GM23338 (cell line): ENCODE measurements around the gene TMEM62. TPM values are rescaled to one million over a fixed set of nuclear protein-coding genes. Genes with fewer than 3 reads are reported as not detected.
"Not testable (repeated sequence)": the region's sequence is repeated elsewhere in the genome, so short reads cannot be mapped to it uniquely, and the experiment has no call there.

Experiments used
- ATAC-seq: fragments of 200-7000 bp; cut with Tn5 transposase; 3 replicates; pipeline ENCODE4 v1.9.1; 2020
- DNase-seq: peaks from one replicate; pipeline ENCODE4 v3.0.0-alpha.2; 2015; ENCODE audit warnings: low spot score
- H2AFZ ChIP-seq: fragments of 200-600 bp; sonication (generic); 2 replicates; pipeline ENCODE4 v1.8.0; 2016; ENCODE audit warnings: antibody characterized with exemption, mild to moderate bottlenecking, moderate library complexity
- H3F3A ChIP-seq: fragments of 200-600 bp; sonication (generic); replicated peaks from 2 replicates; pipeline ENCODE4 v1.8.0; 2017; ENCODE audit warnings: antibody characterized with exemption, mixed run types, low read depth
- H3K27ac ChIP-seq: fragments of 200-600 bp; sonication (generic); 2 replicates; pipeline ENCODE4 v1.6.1; 2016; ENCODE audit warnings: low read depth
- H3K27me3 ChIP-seq: fragments of 200-600 bp; sonication (generic); 2 replicates; pipeline ENCODE4 v1.8.0; 2016; ENCODE audit warnings: mild to moderate bottlenecking, mixed run types, moderate library complexity; ENCODE audit not compliant: insufficient read depth
- H3K36me3 ChIP-seq: fragments of 200-600 bp; sonication (generic); 2 replicates; pipeline ENCODE4 v1.8.0; 2016; ENCODE audit warnings: mild to moderate bottlenecking; ENCODE audit not compliant: insufficient read depth
- H3K4me1 ChIP-seq: fragments of 200-600 bp; sonication (generic); 2 replicates; pipeline ENCODE4 v1.8.0; 2016; ENCODE audit warnings: mild to moderate bottlenecking, moderate library complexity; ENCODE audit not compliant: insufficient read depth
- H3K4me2 ChIP-seq: fragments of 200-600 bp; sonication (generic); 2 replicates; pipeline ENCODE4 v1.7.1; 2017; ENCODE audit warnings: mixed run types
- H3K4me3 ChIP-seq: fragments of 200-600 bp; sonication (generic); 2 replicates; pipeline ENCODE4 v1.6.1; 2016; ENCODE audit warnings: mixed run types
- H3K79me2 ChIP-seq: fragments of 200-600 bp; sonication (generic); replicated peaks from 2 replicates; pipeline ENCODE4 v1.8.0; 2017; ENCODE audit warnings: mild to moderate bottlenecking; ENCODE audit not compliant: insufficient read depth
- H3K9me2 ChIP-seq: fragments of 200-600 bp; sonication (generic); 2 replicates; pipeline ENCODE4 v1.8.0; 2017; ENCODE audit not compliant: insufficient read depth
- H4K20me1 ChIP-seq: fragments of 200-600 bp; sonication (generic); replicated peaks from 2 replicates; pipeline ENCODE4 v1.8.0; 2017; ENCODE audit warnings: mild to moderate bottlenecking; ENCODE audit not compliant: insufficient read depth
- H3K27ac Mint-ChIP-seq: 2 replicates; pipeline ENCODE4 v1.8.0; 2020; ENCODE audit warnings: inconsistent platforms, mild to moderate bottlenecking, moderate library complexity, mixed read lengths
- H3K27me3 Mint-ChIP-seq: 3 replicates; pipeline ENCODE4 v1.8.0; 2022; ENCODE audit warnings: low read depth, mild to moderate bottlenecking, moderate library complexity, mixed read lengths, inconsistent platforms; ENCODE audit not compliant: insufficient read depth, poor library complexity
- H3K36me3 Mint-ChIP-seq: 3 replicates; pipeline ENCODE4 v1.8.0; 2021; ENCODE audit warnings: low read depth, mild to moderate bottlenecking, inconsistent platforms, moderate library complexity, mixed read lengths
- H3K4me1 Mint-ChIP-seq: 3 replicates; pipeline ENCODE4 v1.8.0; 2020; ENCODE audit warnings: mild to moderate bottlenecking, inconsistent platforms, mixed read lengths
- H3K4me3 Mint-ChIP-seq: 3 replicates; pipeline ENCODE4 v1.8.0; 2021; ENCODE audit warnings: moderate library complexity, mild to moderate bottlenecking, inconsistent platforms, mixed read lengths
- H3K9me3 Mint-ChIP-seq: 3 replicates; pipeline ENCODE4 v1.8.0; 2020; ENCODE audit warnings: moderate library complexity, mild to moderate bottlenecking, inconsistent platforms, mixed read lengths
- CREB1 ChIP-seq: fragments of 250-450 bp; sonication (Bioruptor Pico); IDR thresholded peaks from 2 replicates; pipeline ENCODE4 v1.5.0; 2020; ENCODE audit warnings: low read depth, mild to moderate bottlenecking, moderate library complexity
- JUNB ChIP-seq: IDR thresholded peaks from one replicate; pipeline ENCODE4 v1.6.1; 2016; ENCODE audit warnings: antibody characterized with exemption; ENCODE audit not compliant: unreplicated experiment
- POLR2AphosphoS5 ChIP-seq: IDR thresholded peaks from 2 replicates; pipeline ENCODE4 v1.6.1; 2016; ENCODE audit warnings: antibody characterized with exemption, low read depth
- STAT1 ChIP-seq: IDR thresholded peaks from one replicate; pipeline ENCODE4 v1.6.1; 2016; ENCODE audit warnings: antibody characterized with exemption; ENCODE audit not compliant: unreplicated experiment
- ZNF114 ChIP-seq: fragments of 250-450 bp; sonication (Bioruptor Pico); IDR thresholded peaks from 2 replicates; pipeline ENCODE4 v1.5.0; 2020; ENCODE audit warnings: mild to moderate bottlenecking, moderate library complexity
- ZNF331 ChIP-seq: fragments of 250-450 bp; sonication (Bioruptor Pico); IDR thresholded peaks from 2 replicates; pipeline ENCODE4 v1.5.0; 2020; ENCODE audit warnings: low read depth, mild to moderate bottlenecking, moderate library complexity
- polyA plus RNA-seq: library from polyadenylated mRNA; unstranded; fragments of >200 nt; fragmentation: Nextera tagmentation; extraction: Ambion mirVana; gene quantifications from 2 replicates; pipeline ENCODE4 v1.2.1, GENCODE V29; 2016
- total RNA-seq: library from RNA; depleted of rRNA; stranded (reverse); fragments of >200 nt; shearing (Covaris generic); gene quantifications from 2 replicates; pipeline ENCODE4 v1.2.3, GENCODE V29; 2014
- TF ChIP-seq, protein P1 (sequence below): fragments of 250-450 bp; sonication (Bioruptor Pico); IDR thresholded peaks from 2 replicates; pipeline ENCODE4 v1.5.0; 2020; ENCODE audit warnings: mild to moderate bottlenecking, moderate library complexity
- TF ChIP-seq, protein P2 (sequence below): IDR thresholded peaks from 2 replicates; pipeline ENCODE4 v1.6.1; 2016; ENCODE audit warnings: antibody characterized with exemption

Gene TMEM62
- total and polyA plus RNA-seq, 2 experiments from 2014 or later = 3.4 to 14.3 TPM

DNA sequence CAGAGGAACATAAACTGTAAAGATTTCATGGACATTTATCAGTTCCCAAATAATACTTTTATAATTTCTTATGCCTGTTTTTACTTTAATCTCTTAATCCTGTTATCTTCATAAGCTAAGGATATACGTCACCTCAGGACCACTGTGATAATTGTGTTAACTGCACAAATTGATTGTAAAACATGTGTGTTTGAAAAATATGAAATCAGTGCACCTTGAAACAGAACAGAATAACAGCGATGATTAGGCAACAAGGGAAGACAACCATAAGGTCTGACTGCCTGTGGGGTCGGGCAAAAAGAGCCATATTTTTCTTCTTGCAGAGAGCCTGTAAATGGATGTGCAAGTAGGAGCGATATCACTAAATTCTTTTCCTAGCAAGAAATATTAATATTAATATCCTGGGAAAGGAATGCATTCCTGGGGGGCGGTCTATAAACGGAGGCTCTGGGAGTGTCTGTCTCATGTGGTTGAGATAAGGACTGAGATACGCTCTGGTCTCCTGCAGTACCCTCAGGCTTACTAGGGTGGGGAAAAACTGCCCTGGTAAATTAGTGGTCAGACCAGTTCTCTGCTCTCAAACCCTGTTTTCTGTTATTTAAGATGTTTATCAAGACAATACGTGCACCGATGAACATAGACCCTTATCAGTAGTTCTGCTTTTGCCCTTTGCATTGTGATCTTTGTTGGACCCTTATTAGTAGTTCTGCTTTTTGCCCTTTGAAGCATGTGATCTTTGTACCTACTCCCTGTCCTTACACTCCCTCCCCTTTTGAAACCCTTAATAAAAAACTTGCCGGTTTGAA, 5.0 kb upstream of the TMEM62 start:
- peaks cover 21% of the 10 kb centered on the region for H3K27me3 ChIP-seq
- not testable (repeated sequence) for H3K36me3 ChIP-seq, H4K20me1 ChIP-seq, ATAC-seq, H3K4me3 Mint-ChIP-seq, DNase-seq, H3K4me1 ChIP-seq, H3K9me2 ChIP-seq, H3F3A ChIP-seq, H3K27ac Mint-ChIP-seq, H2AFZ ChIP-seq, H3K4me3 ChIP-seq, H3K9me3 Mint-ChIP-seq, H3K79me2 ChIP-seq, H3K4me2 ChIP-seq, H3K27ac ChIP-seq, H3K36me3 Mint-ChIP-seq, H3K4me1 Mint-ChIP-seq
- peaks cover 14% of the 10 kb centered on the region for H3K27me3 Mint-ChIP-seq

DNA sequence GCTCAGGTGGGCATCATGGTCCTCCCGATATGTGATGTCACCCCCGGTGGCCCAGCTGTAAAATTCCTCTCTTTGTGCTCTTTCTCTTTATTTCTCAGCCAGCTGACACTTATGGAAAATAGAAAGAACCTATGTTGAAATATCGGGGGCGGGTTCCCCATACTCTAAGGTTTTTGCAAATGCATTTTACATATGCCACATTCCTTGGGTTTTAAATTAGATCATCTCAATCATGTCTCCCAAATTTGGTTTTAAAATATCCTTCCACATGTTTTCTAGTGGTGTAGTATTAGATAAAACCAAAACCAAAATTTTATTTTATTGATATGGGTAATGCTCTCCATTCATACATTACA, 4.4 kb upstream of the TMEM62 start:
- Mint-ChIP-seq H3K4me1 (peaks cover 4% of the 10 kb centered on the region; the same call in 2 of the 3 replicates), H3K36me3 (no peaks in the 10 kb centered on the region), H3K4me3 (no peak overlapping the region), H3K27me3 (peaks cover 16% of the 10 kb centered on the region), H3K27ac (no peak overlapping the region), H3K9me3 (peaks cover 9% of the 10 kb centered on the region; the same call in 2 of the 3 replicates)
- Histone ChIP-seq H3K27ac (no peak overlapping the region), H3K79me2 (no peaks in the 10 kb centered on the region), H3K27me3 (peaks cover 20% of the 10 kb centered on the region), H3K4me3 (no peak overlapping the region), H3K4me1 (no peaks in the 10 kb centered on the region), H3F3A (peaks cover 2% of the 10 kb centered on the region; the same call in 1 of the 2 replicates), H3K9me2 (peaks cover 5% of the 10 kb centered on the region; the same call in 1 of the 2 replicates), H3K4me2 (no peak overlapping the region), H2AFZ (no peak overlapping the region), H4K20me1 (no peaks in the 10 kb centered on the region), H3K36me3 (no peaks in the 10 kb centered on the region)
- DNase-seq (no peak), ATAC-seq (no peak)
- TF ChIP-seq POLR2AphosphoS5 (no peak), ZNF331 (CRISPR knock-in tag) (no peak)

DNA sequence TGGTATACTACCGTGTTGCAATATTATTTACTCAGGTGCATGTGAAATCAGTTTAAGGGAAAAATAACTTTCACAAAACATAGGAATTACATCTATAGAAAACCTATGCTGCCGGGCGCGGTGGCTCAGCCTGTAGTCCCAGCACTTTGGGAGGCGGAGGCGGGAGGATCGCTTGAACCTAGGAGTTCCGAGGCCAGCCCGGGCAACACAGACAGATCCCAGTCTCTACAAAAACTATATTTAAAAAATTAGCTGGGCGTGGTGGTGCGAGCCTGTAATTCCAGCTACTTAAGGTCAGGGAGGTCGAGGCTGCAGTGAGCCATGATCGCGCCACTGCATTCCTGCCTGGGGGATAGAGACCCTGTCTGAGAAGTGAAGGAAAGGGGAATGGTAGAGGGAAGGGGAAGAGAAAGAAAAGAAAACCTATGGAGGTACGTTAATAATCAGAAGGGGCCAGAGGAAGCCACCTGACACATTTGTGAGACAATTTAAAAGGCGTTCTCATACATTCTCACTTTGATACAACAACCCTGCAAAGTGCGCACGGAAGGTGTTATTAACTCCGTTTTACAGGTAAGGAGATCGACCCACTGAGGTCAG, 456 bp upstream of the TMEM62 start:
- DNase-seq (no peak), ATAC-seq (peak; percentile 15)
- peaks cover 9% of the 10 kb centered on the region; the same call in 2 of the 3 replicates for H3K9me3 Mint-ChIP-seq
- Histone ChIP-seq H2AFZ (peak overlapping the region; percentile 99), H4K20me1 (no peaks in the 10 kb centered on the region; the same call in 1 of the 2 replicates), H3K4me2 (peak overlapping the region; percentile 95), H3K4me3 (peak overlapping the region; percentile 62), H3K9me2 (peaks cover 5% of the 10 kb centered on the region; the same call in 1 of the 2 replicates), H3F3A (peaks cover 6% of the 10 kb centered on the region; the same call in 1 of the 2 replicates), H3K4me1 (peaks cover 12% of the 10 kb centered on the region; the same call in 1 of the 2 replicates), H3K27me3 (peaks cover 33% of the 10 kb centered on the region), H3K36me3 (no peaks in the 10 kb centered on the region), H3K79me2 (no peaks in the 10 kb centered on the region), H3K27ac (no peak overlapping the region)
- H3K4me1 Mint-ChIP-seq = peaks cover 15% of the 10 kb centered on the region; the same call in 2 of the 3 replicates
- TF ChIP-seq STAT1 = no peak
- TF ChIP-seq CREB1 (CRISPR knock-in tag) = no peak
- TF ChIP-seq, protein P1, sequence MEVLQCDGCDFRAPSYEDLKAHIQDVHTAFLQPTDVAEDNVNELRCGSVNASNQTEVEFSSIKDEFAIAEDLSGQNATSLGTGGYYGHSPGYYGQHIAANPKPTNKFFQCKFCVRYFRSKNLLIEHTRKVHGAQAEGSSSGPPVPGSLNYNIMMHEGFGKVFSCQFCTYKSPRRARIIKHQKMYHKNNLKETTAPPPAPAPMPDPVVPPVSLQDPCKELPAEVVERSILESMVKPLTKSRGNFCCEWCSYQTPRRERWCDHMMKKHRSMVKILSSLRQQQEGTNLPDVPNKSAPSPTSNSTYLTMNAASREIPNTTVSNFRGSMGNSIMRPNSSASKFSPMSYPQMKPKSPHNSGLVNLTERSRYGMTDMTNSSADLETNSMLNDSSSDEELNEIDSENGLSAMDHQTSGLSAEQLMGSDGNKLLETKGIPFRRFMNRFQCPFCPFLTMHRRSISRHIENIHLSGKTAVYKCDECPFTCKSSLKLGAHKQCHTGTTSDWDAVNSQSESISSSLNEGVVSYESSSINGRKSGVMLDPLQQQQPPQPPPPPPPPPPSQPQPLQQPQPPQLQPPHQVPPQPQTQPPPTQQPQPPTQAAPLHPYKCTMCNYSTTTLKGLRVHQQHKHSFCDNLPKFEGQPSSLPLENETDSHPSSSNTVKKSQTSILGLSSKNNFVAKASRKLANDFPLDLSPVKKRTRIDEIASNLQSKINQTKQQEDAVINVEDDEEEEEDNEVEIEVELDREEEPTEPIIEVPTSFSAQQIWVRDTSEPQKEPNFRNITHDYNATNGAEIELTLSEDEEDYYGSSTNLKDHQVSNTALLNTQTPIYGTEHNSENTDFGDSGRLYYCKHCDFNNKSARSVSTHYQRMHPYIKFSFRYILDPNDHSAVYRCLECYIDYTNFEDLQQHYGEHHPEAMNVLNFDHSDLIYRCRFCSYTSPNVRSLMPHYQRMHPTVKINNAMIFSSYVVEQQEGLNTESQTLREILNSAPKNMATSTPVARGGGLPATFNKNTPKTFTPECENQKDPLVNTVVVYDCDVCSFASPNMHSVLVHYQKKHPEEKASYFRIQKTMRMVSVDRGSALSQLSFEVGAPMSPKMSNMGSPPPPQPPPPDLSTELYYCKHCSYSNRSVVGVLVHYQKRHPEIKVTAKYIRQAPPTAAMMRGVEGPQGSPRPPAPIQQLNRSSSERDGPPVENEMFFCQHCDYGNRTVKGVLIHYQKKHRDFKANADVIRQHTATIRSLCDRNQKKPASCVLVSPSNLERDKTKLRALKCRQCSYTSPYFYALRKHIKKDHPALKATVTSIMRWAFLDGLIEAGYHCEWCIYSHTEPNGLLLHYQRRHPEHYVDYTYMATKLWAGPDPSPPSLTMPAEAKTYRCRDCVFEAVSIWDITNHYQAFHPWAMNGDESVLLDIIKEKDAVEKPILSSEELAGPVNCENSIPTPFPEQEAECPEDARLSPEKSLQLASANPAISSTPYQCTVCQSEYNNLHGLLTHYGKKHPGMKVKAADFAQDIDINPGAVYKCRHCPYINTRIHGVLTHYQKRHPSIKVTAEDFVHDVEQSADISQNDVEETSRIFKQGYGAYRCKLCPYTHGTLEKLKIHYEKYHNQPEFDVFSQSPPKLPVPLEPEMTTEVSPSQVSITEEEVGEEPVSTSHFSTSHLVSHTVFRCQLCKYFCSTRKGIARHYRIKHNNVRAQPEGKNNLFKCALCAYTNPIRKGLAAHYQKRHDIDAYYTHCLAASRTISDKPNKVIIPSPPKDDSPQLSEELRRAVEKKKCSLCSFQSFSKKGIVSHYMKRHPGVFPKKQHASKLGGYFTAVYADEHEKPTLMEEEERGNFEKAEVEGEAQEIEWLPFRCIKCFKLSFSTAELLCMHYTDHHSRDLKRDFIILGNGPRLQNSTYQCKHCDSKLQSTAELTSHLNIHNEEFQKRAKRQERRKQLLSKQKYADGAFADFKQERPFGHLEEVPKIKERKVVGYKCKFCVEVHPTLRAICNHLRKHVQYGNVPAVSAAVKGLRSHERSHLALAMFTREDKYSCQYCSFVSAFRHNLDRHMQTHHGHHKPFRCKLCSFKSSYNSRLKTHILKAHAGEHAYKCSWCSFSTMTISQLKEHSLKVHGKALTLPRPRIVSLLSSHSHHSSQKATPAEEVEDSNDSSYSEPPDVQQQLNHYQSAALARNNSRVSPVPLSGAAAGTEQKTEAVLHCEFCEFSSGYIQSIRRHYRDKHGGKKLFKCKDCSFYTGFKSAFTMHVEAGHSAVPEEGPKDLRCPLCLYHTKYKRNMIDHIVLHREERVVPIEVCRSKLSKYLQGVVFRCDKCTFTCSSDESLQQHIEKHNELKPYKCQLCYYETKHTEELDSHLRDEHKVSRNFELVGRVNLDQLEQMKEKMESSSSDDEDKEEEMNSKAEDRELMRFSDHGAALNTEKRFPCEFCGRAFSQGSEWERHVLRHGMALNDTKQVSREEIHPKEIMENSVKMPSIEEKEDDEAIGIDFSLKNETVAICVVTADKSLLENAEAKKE (CRISPR knock-in tag) = no peak
- TF ChIP-seq, protein P2, sequence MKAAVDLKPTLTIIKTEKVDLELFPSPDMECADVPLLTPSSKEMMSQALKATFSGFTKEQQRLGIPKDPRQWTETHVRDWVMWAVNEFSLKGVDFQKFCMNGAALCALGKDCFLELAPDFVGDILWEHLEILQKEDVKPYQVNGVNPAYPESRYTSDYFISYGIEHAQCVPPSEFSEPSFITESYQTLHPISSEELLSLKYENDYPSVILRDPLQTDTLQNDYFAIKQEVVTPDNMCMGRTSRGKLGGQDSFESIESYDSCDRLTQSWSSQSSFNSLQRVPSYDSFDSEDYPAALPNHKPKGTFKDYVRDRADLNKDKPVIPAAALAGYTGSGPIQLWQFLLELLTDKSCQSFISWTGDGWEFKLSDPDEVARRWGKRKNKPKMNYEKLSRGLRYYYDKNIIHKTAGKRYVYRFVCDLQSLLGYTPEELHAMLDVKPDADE = no peak
- no peak for TF ChIP-seq JUNB
- TF ChIP-seq ZNF114 = no peak
- H3K27ac Mint-ChIP-seq = no peak overlapping the region
- peak overlapping the region; percentile 80 for H3K4me3 Mint-ChIP-seq
- no peaks in the 10 kb centered on the region; the same call in 2 of the 3 replicates for H3K36me3 Mint-ChIP-seq
- H3K27me3 Mint-ChIP-seq = peaks cover 27% of the 10 kb centered on the region
